GM20000 (cell line): Measurements from ENCODE around the gene HEY2.

ENCODE experiments used
- DNase-seq: peaks from one replicate; pipeline ENCODE4 v3.0.0; 2012; ENCODE audit warnings: low spot score
- TF ChIP-seq, protein P1 (sequence below): IDR thresholded peaks from 2 replicates; pipeline ENCODE4 v1.5.1; 2012; ENCODE audit warnings: mild to moderate bottlenecking, control low read depth; ENCODE audit errors: extremely low read depth, missing control alignments

Gene HEY2

DNA sequence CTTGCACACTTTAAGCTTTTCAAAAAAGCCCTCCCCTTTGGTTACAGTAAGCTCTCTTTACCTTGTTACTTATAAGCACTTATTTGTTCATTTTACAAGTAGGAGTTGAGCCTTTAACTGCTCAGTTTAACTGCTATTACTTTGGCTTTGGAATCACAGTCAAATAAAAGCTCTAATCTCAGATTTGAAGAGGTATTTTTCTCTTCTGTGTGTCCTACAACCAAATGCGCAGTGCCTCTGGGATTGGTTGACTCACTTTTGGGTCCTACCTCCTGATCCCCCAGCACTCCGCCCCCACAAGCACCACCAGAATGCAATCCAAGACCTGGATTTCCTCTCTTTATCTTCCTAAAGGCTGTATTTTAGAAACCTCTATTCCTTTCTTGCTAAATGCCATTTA lies 43.8 kb downstream of the HEY2 start:
- TF ChIP-seq, protein P1, sequence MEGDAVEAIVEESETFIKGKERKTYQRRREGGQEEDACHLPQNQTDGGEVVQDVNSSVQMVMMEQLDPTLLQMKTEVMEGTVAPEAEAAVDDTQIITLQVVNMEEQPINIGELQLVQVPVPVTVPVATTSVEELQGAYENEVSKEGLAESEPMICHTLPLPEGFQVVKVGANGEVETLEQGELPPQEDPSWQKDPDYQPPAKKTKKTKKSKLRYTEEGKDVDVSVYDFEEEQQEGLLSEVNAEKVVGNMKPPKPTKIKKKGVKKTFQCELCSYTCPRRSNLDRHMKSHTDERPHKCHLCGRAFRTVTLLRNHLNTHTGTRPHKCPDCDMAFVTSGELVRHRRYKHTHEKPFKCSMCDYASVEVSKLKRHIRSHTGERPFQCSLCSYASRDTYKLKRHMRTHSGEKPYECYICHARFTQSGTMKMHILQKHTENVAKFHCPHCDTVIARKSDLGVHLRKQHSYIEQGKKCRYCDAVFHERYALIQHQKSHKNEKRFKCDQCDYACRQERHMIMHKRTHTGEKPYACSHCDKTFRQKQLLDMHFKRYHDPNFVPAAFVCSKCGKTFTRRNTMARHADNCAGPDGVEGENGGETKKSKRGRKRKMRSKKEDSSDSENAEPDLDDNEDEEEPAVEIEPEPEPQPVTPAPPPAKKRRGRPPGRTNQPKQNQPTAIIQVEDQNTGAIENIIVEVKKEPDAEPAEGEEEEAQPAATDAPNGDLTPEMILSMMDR, result no peak
- no peak for DNase-seq

DNA sequence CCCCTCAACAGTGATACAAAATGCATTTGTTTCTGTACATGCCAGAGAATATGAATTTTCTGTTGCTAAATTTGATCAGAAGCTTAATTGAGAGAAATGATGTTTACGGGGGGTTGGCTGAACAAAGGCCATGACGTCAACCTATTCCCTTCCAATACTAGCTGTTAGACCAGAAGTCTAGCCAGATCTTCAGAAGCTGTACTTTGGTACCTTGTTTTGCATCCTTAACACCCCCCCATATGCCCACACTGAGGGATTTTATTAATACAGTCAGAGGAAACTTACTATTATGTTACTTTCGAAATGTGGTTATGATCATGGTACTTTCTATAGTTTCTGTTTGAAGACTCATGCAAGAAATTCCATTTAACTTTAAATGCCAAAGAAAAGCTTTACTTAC lies 44.4 kb downstream of the HEY2 start:
- TF ChIP-seq, protein P1, result no peak
- DNase-seq, result no peak

DNA sequence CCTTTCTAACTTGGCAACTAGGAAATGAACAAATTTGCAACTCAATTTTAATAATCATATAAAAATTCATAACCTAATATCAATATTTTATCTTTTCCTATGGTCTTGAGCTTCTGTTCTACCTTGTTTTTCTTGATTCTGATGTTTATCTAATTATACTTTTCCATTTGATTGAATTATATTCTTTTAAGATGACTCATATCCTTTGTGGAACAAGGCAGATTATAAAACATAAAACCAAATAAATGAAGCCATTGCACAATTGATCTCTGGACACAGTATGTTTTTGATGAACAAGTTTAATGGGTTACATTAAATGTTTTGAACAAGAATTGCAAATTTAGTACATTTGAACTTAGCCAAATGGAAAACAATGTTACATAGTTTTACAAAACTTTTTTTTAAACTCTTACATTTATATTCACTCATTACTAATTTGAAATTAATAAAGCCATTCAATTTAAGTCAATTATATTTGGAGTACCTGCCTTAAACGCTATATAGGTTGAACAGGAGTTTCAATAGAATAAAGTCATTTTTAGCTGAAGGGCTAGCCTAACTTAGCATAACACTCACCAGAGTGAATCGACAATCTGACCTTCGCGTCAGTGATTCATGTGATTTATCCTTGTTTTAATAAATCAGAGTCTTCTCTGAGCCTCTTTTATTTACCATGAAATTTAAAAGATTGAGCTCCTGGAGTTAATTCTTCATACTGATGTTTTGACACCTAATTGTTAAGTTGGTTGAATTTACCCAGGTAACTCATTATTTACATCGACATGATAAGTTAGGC lies 45.1 kb downstream of the HEY2 start:
- DNase-seq, result no peak
- TF ChIP-seq, protein P1, result no peak

DNA sequence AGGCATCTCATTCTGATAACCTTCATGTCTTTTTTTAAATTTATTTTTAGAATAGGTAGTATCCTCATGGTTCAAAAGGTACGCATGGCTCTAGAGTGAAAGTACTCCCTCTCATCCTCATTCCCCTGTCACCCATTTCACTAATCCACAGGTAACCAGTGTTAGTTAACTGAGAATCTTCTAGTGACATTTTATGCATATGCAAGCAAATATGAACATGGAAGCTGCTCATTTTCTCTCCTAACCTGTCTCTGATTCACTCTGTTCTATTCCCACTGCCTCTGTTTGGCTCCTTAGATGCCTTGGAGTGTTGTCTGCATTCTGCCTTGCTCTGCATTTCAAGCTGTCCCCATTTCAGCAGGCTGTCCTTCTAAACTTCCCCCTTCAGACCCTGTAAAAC lies 45.9 kb downstream of the HEY2 start:
- TF ChIP-seq, protein P1, result no peak
- no peak for DNase-seq

DNA sequence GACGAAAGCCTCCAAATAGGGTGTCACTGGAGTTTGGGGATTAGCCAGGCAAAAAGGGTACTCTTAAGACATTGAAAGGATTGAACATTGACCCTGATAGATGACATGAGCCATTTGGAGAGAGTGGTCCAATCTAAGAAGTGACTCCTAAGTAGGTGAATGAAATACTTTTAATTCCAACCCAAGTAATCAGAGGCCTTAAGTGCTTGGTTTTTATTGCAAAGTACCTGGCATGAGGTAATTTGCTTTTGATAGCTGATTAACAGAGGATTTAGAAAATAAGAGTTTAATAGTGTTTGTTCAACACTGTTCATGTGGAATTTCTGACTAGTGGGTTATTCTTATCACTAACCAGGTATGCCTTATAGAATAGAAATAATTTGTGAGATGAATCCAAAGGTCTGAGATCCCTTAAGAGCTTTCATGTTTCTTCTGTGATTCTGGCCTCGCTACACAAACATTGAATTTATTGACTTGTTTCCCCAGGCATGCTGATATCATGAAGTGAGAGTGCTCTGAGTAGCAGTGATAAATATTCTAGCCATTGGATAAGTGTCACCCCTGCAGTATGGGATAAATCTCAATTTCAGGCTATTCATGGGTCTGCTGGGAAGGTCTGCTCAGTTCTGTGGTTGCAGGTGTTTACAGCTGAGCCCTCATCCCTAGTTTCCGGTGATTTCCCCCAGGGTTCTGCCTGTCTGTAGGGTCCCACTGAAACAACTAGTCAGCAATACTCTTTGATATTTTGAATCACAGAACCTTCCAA lies 47.9 kb downstream of the HEY2 start:
- no peak for DNase-seq
- TF ChIP-seq, protein P1, result no peak

DNA sequence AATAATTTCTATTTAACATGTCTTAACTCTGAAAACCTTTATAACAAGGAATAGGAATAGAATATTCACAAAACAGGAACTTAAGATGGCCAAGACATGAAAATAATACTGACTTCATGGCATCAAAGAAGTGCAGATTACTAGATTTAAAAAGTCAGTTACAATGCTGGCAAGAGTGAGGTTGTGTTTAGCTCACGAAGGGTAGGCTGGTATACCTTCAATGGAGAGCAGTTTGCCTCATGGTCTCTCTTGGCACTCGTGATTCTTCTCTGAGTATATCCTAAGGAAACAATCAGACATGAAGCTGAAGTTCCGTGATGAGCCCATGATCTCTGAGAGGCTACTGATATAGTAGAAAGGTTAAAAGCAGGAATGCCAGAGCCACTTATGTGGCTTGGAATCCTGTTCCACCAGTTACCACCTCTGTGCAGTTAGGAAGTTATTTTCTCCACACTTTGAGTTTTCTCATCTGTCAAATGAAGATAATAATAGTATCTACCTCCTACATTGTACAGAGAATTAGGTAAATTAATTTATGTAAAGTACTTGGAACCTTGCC lies 48.5 kb downstream of the HEY2 start:
- TF ChIP-seq, protein P1, result no peak
- DNase-seq, result no peak
